GM18508 (cell line): ENCODE data around the gene BIVM.
"Not testable (repeated sequence)": the region's sequence is repeated elsewhere in the genome, so short reads cannot be mapped to it uniquely, and the experiment has no call there.

Source experiments
- ATAC-seq: cut with Tn5 transposase; IDR thresholded peaks from one replicate; pipeline ENCODE4 v1.9.1; 2021; ENCODE audit warnings: moderate number of reproducible peaks; ENCODE audit not compliant: insufficient read depth, unreplicated experiment

The BIVM gene, protein sequence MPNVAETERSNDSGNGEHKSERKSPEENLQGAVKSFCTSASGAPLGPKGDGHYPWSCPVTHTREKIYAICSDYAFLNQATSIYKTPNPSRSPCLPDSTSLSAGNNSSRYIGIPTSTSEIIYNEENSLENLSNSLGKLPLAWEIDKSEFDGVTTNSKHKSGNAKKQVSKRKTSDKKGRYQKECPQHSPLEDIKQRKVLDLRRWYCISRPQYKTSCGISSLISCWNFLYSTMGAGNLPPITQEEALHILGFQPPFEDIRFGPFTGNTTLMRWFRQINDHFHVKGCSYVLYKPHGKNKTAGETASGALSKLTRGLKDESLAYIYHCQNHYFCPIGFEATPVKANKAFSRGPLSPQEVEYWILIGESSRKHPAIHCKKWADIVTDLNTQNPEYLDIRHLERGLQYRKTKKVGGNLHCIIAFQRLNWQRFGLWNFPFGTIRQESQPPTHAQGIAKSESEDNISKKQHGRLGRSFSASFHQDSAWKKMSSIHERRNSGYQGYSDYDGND

DNA sequence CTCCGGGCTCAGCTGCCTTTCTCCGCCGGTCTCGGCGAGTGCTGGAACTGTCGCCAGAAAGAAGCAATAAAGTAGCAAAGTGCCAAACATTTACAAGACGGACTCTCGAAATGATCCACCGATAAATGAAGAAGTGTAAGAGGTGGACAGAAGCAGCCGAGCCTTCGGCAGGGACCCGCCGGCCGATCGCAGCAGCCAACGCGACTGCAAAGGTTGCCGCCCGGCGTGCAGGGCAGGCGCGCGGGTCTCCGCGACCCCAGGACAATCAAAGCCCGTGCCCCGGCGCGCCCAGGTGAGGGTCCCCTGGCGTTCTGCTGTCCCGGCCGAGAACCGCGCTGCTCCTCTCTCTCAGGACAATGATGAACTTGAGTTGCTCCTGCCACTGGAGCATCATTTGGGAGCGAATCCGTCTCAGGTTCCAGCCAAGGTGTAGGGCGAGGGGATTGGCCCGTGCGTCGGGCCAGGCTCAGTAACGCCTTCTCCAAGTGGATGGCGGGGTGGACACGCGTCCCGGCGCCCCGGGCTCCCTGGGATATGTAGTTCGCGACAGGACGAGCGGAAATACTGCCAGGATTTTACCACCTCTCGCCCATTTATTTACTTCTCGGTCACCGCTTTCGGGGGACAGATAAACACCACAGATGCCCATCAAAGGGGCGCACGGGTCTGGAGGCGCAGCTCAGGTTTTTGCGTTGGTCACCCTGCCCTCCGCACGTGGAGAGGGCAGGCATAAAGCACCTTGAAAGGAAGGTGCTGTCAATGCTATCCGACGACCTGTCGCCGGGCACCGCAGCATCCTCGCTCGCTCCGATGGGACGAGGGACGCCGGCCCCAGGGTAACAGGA, at the start of gene BIVM, which contains the start of gene POGLUT2:
Gene BIVM, plus strand, starts transcription at position 539 of the 845 bp plus-strand sequence. CDS start 8,149 bp downstream, outside the sequence.
Gene POGLUT2, minus strand, starts transcription at position 396 of the 845 bp plus-strand sequence. Its CDS starts 306 bp downstream, at position 90.
- peak; percentile 85 for ATAC-seq

DNA sequence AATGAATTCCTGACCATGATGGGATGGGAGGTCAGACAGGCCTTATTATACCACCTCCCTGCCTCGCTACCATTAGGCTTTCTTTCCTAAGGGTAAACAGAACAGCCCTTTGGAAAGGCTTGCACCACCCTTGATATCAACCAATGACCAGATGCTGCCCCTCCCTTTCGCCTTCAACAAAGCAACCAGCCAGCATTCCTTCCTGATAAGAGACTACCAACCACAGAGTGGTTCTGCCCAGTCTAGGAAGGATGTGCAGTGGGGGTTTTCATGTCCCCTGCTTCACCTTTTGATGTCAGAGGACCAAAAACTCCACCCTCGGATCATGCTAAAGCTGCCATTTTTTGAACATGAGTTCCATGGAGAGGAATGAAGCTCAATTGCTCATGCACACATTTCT, 47.0 kb upstream of the BIVM start:
- no peak for ATAC-seq

DNA sequence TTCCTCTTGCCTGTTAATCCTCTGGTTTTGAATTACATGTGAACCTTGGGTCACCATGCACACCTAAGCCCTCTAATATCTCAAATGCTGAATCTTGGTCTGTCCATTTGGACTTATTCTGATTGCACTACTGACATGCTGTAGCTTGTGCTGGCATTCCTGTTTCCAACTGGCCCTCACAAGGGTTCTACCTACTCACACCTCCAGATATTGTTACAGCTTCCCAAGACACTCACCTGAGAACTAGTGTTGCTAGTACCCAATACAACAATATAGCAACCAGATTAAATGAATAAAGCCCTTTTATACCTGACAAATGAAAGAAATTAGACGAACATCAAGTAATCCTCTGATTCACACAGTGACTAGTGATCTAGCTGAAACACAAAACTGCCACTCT, 41.9 kb upstream of the BIVM start:
- no peak for ATAC-seq

DNA sequence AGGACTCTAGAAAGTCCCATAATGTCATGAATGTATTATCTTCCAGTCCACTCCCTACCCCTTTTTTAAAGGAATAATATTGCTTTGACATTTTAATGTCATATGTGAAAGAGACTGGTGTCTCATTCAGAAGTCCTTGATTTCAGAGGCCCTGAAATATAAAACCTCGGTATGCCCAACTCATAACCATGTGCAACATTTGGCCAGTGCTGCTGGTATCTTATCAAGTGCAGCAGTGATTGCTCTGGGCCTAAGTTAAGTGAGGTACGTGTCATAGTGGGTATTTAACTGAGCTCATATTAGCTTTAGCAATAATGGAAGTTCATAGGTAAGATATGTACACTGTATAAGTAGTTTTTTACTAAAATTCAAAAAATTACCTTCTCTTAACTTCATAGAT, 40.1 kb upstream of the BIVM start:
- ATAC-seq: no peak

DNA sequence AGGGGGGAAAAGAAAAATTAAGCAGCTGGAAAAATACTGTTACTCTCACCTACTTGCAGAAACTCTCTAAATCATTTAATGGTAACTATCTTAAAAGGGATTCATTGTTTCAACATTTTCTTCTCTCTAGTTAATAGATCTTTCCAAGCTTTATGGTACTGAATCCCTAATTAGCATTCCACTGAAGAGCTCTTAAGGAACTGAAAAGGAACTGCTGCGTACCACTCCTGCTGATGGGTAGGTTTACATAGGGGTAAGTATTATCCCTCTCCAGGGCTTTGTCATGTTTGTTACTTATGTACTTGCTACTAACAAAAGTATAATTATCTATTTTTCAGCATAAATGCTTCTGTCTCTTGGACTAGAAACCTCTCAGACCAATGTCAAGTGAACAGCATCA, 37.8 kb upstream of the BIVM start:
- ATAC-seq: no peak

DNA sequence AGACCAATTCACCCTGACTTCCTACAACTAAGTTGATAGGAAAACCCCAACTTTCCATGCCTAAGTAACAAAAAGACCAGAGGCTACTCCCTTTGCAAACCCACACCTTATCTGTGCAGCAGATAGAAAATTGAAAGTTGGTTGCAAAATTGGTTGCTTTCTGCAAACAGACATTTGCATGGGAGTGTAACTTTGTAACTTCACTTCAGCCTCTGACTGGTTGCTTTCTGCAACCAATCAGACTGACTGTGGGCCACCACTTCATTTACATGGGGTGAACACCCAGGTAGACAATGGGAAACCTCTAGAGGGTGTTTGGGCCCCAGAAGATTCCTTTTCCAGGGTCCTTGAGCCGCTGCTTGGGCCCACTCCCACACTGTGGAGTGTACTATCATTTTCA, 35.2 kb upstream of the BIVM start:
- ATAC-seq: no peak

DNA sequence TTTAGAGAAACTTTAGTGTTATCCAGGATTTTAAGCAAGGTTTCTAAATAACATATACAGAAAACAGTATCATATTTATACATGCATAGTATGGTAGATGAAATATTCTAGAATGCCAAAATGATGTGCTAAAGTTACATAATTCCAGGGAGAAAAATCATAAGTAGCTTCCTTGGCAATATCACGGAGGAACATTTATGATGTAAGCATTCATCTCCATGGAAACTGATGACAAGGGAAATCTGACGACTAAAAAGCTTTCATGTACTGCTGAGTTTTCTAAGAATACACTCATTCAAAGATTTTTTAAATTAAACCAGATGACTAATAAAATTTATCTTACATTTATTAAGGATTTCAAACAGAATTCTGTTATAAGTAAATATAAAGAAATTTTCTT, 30.0 kb upstream of the BIVM start:
- ATAC-seq: no peak

DNA sequence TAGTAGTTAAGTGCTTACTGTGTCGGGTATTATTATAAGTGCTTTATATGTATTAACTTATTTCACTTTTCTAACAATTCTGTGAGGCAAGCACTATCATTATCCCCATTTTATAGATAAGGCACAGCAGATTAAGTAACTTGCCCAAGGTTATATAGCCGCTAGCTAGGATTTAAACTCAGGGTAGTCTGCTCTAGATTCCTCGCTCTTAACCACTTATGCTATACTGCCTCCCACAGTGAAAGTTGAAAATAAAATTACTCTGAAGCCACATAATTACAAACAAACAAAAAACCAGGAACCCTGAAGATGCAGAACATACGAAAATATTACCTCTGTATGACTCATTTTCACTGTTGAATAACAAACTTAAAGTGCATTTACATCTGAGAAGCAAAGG, 29.2 kb upstream of the BIVM start:
- no peak for ATAC-seq

DNA sequence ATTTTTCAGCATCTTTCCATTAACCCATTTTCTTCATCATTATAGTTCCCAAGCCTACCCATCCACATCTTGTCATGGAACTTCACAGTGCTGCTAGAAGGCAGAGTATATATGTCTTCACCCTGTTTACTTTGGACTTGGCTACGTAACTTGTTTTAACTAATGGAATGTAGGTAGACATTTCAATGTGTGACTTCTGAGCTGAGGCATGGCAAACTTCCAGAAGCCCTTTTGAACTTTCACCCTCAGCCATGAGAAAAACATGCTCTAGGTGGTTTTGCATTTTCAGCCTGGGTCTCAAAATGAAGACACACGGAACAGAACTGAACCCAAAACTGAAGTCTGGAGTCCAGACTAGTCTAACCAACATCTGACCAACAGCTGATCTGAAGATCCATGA, 28.5 kb upstream of the BIVM start:
- ATAC-seq: no peak

DNA sequence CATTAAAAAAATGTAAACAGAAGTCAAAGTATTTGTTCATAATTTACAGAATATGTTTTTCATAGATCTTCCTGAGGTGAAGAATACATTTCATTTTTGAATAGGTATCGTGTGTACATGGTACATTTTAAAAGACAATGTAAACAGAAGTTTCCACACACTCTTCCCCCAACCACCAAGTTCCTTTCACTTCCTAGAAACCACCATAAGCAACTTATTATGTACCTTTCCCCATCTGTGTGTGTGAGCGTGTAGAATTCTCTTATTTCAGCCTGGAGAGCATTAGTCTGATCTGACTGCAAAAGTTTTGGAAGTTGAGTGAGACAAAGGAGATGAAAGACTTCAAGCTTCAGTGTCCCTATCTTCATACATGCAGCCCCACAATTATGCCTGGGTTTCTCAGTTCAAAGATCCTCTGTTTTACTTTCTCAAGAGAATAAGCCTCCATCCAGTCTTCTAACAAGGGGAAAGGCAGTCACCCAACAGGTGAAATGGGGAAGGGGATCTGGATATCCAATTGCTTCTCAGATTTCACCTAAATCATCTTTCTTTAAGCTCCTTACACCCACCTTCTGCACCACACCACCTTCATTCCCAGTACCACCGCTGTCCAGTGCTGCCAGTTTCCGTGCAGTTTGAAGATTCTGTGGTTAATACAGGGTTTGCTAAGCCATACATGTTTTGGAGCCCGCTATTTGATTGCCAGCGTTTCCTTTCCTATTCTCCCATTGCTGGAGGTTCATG, 27.4 kb upstream of the BIVM start:
- ATAC-seq: no peak

DNA sequence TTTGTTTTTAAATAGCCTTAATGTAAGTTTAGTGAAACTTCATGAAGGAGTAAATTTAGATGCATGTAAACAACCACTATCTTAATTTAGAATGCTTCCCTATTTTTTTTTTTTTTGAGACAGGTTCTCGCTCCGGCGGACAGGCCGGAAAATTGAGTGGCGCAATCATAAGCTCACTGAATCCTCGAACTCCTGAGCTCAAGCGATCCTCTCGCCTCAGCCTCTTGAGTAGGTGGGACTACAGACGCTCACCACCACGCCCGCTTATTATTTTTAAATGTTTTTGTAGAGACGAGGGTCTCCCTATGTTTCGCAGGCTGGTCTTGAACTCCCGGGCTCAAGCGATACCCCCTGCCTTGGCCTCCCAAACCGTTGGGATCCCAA, 26.9 kb upstream of the BIVM start:
- no peak for ATAC-seq

DNA sequence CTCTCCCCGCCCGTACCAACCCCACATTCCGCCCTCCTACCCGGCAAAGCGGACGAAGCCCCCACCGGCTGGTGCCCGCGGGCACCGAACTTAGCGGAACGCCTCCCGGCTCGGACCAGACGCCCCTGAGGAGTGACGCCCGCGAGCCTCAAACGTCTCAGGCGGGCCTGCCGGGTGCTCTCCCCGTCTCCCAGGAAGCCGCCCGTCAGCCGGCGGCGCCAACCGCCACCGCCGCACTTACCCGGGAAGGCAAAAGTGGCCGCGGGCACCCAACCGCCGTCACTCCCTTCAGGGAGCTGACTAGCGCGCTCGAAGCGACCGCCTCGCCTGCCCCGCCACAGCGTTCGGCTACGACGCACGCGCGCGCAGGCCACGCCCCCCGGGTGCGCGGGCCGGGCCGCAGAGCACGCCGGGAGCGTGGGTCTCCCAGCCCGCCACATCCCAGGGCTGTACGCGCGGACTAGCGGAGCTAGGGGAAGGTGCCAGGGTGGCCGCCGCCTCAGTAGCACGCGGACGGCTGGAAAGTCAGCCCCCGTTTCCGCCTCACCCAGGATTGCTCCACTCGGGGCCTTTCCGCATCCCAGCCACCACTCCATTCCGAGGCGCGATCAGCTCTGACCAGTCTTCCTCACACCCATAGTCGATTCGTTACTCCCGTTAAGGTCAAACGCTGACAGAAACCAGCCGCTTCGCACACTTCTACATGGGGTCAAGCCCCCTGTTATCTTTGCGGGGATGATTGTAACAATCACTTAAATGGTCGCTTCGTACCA, 25.3 kb upstream of the BIVM start, which contains the start of gene TEX30:
Gene TEX30, minus strand, starts transcription at position 346 of the 773 bp plus-strand sequence. CDS start 3,760 bp downstream, outside the sequence.
- ATAC-seq: peak; percentile 74

DNA sequence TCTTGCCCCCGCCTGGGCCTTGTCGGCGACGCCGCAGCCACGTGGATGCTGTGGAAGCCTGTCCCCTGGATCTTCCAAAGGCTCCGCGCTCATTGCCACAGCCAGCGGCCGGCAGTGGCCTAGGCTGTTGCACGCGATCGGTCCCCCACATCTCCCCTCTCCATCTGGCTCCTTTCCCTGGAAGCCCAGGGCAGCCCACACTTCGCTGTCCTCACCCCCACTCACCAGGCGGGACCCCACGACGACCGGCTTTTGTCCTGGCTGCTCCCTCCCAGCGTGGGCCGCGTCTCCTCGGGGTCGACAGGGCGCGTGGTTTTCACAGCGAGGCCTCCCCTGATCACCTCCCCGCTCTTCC, 24.7 kb upstream of the BIVM start:
- ATAC-seq: no peak

DNA sequence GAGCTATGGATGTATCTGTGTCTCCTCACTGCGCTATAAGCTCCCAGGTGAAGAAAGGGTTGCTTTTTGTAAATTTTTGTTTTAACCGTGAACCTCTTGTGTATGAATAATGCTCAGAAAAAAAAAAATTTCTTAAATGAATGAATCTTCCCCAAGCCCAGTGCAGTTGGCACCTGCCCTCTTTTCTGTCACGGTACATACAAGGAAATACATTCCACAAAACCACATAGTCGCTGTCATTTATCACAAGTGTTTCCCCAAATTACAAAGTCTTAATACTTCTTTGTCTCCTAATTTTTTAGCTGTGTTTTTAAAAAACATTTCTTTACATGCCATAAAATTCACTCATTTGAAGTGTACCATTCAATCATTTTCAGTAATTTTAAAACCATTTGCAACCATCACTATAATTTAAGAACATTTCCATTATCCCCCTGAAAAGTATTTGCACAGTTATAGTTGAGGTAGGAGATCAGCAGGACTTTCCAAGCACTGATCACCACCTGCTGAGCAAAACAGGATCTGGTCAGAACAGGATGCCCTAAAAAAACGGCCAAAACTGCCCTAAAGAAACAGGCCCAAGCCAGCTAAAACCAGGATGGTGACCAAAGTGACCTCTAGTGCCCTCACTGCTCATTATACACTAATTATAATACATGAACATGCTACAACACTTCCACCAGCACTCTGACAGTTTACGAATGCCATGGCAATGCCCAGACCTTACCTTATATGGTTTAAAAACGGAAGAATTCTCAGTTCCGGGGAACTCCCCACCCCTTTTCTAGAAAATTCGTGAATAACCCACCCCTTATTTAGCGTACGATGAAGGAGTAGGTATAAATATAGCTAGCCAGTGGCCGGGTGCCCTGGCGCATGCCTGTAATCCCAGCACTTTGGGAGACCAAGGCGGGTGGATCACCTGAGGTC, 24.1 kb upstream of the BIVM start:
- ATAC-seq: no peak

DNA sequence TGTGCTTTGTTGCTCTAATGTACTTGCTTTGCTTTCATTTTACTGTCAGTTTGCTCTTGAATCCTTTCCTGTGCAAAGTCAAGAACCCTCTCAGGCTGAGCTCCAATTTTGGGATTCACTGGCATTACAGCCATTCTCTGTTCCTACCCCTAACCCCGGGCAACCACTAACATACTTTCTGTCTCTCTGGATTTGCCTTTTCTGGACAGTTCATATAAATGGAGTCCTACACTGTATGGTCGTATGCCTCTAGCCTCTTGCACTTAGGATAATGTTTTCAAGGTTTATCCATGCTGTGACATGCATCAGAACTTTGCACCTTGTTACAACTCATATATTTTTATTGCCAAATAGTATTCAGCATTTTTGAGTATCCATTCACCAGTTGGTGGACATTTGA, 22.6 kb upstream of the BIVM start:
- no peak for ATAC-seq

DNA sequence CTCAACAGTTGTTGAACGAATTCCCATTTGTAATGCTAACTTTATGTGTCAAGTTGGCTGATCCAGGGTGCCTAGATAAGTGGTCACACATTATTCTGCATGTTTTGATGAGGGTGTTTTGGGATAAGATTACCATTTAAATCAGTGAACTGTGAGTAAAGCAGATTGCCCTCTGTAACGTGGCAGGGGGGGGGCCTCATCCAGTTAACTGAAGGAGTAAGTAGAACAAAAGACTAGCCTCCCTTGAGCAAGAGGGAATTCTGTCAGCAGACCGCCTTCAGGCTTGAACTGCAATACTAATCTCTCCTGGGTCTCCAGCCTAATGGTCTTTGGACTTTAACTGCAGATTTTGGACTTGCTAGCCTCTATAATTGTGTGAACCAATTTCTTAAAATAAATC, 21.2 kb upstream of the BIVM start:
- no peak for ATAC-seq

DNA sequence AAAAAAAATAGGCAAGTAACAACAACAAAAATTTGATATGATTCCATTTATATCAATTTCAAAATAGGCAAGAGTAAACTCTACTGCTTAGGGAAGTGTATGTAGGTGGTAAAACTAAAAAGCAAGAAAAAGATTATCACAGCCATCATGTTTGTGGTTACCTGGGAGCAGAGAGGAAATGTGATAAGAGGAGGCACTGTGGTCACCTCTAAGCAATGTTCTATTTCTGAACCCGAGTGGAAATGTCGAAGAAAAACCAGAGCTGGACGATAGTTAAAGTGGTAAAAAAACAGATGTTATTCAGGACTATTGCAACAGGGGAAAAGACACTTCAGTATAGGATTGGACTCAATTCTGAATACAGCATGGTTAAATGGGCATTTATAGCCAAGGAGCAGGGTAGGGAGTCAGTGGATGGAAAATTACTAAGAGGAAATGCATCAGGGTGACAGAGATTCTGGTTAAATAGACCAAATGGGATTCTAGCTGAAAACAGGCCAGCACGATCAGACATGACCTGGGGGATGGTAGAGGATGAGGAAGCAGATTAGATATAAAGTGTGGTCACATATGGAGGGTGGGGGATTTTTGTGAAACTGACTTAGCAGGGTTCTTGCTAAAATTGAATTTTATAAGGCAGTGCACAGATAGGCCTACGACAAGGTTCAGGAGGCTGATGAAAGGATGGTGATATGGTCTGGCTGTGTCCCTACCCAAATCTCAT, 19.3 kb upstream of the BIVM start:
- ATAC-seq: no peak

DNA sequence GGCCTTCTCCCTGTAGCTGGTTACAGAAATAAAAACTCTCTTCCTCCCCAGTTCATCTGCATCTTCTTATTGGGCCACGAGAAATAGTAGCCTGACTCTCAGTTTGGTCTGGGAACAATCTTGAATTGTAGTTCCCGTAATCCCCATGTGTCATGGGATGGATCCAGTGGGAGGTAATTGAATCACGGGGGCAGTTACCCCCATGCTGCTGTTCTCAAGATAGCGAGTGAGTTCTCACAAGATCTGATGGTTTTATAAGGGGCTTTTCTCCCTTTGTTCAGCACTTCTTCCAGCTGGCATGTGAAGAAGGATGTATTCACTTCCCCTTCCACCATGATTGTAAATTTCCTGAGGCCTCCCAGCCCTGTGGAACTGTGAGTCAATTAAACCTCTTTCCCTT, 18.3 kb upstream of the BIVM start:
- not testable (repeated sequence) for ATAC-seq
